Activated CD8-positive, alpha-beta memory T cell treated with anti-CD3 and anti-CD28 coated beads for 36 hours (primary cell): ENCODE measurements around the gene GABRR2. TPM values are rescaled to one million over a fixed set of nuclear protein-coding genes. Genes with fewer than 3 reads are reported as not detected.

Experiments
- CTCF ChIA-PET: fragments of 350-600 bp; sonication (Branson Sonifier 250); formaldehyde crosslinking; loops from one replicate; lab custom pipeline; 2021; ENCODE audit warnings: antibody characterized with exemption; lab: Charles Lee
- POLR2A ChIA-PET: fragments of 350-600 bp; sonication (Branson Sonifier 250); formaldehyde crosslinking; loops from one replicate; lab custom pipeline; 2021; ENCODE audit warnings: antibody characterized with exemption; lab: Charles Lee
- total RNA-seq, 2 experiments: library from RNA; stranded (reverse); gene quantifications; one replicate each; pipeline ENCODE4 v1.2.3, GENCODE V29; 2021

Gene GABRR2
- total RNA-seq, 2 experiments from 2014 or later = 0.23 to 0.29 TPM

- ChIA-PET POLR2A (no interaction called here), CTCF (no interaction called here)
These were observed 41.3 kb downstream of the GABRR2 start for GRCh38 chr6:89273816-89274215.

- CTCF ChIA-PET = interaction anchor here (1.0 kb wide), 1 partner anchor 25 kb away, joined by 3 read pairs; no protein-coding TSS in a partner anchor
- POLR2A ChIA-PET = no interaction called here
These were observed 42.5 kb downstream of the GABRR2 start for GRCh38 chr6:89272596-89272995.

- POLR2A ChIA-PET = no interaction called here
- CTCF ChIA-PET = interaction anchor here (1.0 kb wide), 1 partner anchor 27 kb away, joined by 3 read pairs; no protein-coding TSS in a partner anchor
These were observed 44.0 kb downstream of the GABRR2 start for GRCh38 chr6:89270951-89271721.

GRCh38 chr6:89269981-89270380, 45.1 kb downstream of the GABRR2 start:
- ChIA-PET POLR2A (no interaction called here), CTCF (no interaction called here)

- ChIA-PET CTCF (interaction anchor here (1.1 kb wide), 1 partner anchor 217 kb away, joined by 3 read pairs; no protein-coding TSS in a partner anchor), POLR2A (no interaction called here)
These were observed 45.8 kb downstream of the GABRR2 start for GRCh38 chr6:89269252-89269651.

- ChIA-PET POLR2A (no interaction called here), CTCF (interaction anchor here (1.1 kb wide), 1 partner anchor 217 kb away, joined by 3 read pairs; no protein-coding TSS in a partner anchor)
These were observed 46.3 kb downstream of the GABRR2 start for GRCh38 chr6:89268776-89269175.

- POLR2A ChIA-PET = no interaction called here
- CTCF ChIA-PET = no interaction called here
These were observed 47.2 kb downstream of the GABRR2 start for GRCh38 chr6:89267918-89268317.

GRCh38 chr6:89264296-89264695, 50.8 kb downstream of the GABRR2 start:
- POLR2A ChIA-PET = no interaction called here
- CTCF ChIA-PET = no interaction called here

- ChIA-PET CTCF (no interaction called here), POLR2A (no interaction called here)
These were observed 54.3 kb downstream of the GABRR2 start for GRCh38 chr6:89260832-89261231.

- POLR2A ChIA-PET = no interaction called here
- CTCF ChIA-PET = no interaction called here
These were observed 54.8 kb downstream of the GABRR2 start for GRCh38 chr6:89260310-89260709.

GRCh38 chr6:89258912-89259311, 56.2 kb downstream of the GABRR2 start:
- CTCF ChIA-PET = no interaction called here
- POLR2A ChIA-PET = no interaction called here

GRCh38 chr6:89257781-89258180, 57.3 kb downstream of the GABRR2 start:
- CTCF ChIA-PET = no interaction called here
- POLR2A ChIA-PET = no interaction called here

GRCh38 chr6:89257346-89257745, 57.8 kb downstream of the GABRR2 start:
- ChIA-PET CTCF (no interaction called here), POLR2A (no interaction called here)

- CTCF ChIA-PET = no interaction called here
- POLR2A ChIA-PET = no interaction called here
These were observed 59.7 kb downstream of the GABRR2 start for GRCh38 chr6:89255417-89255816.

- ChIA-PET CTCF (no interaction called here), POLR2A (no interaction called here)
These were observed 60.5 kb downstream of the GABRR2 start for GRCh38 chr6:89254569-89254968.

- CTCF ChIA-PET = interaction anchor here (1.0 kb wide), 1 partner anchor 29 kb away, joined by 3 read pairs; no protein-coding TSS in a partner anchor
- POLR2A ChIA-PET = no interaction called here
These were observed 62.2 kb downstream of the GABRR2 start for GRCh38 chr6:89252907-89253306.

- ChIA-PET POLR2A (no interaction called here), CTCF (no interaction called here)
These were observed 63.1 kb downstream of the GABRR2 start for GRCh38 chr6:89251976-89252375.

- CTCF ChIA-PET = no interaction called here
- POLR2A ChIA-PET = no interaction called here
These were observed 63.9 kb downstream of the GABRR2 start for GRCh38 chr6:89251170-89251569.

GRCh38 chr6:89250239-89250638, 64.9 kb downstream of the GABRR2 start:
- POLR2A ChIA-PET = no interaction called here
- CTCF ChIA-PET = no interaction called here

- CTCF ChIA-PET = interaction anchor here (1.8 kb wide), 1 partner anchor 261 kb away, joined by 5 read pairs; no protein-coding TSS in a partner anchor
- POLR2A ChIA-PET = no interaction called here
These were observed 70.7 kb downstream of the GABRR2 start for GRCh38 chr6:89244241-89244985.

GRCh38 chr6:89243331-89243629, 71.8 kb downstream of the GABRR2 start:
- ChIA-PET POLR2A (no interaction called here), CTCF (interaction anchor here (1.8 kb wide), 1 partner anchor 260 kb away, joined by 5 read pairs; no protein-coding TSS in a partner anchor)
